Keratinocyte (primary cell): Measurements from ENCODE around the gene SERTAD2. TPM values are rescaled to one million over a fixed set of nuclear protein-coding genes. Genes with fewer than 3 reads are reported as not detected.

Experiments
- DNase-seq: peaks from one replicate; pipeline ENCODE4 v3.0.0-alpha.2; 2011; ENCODE audit warnings: low read depth, missing footprints, low spot score
- FAIRE-seq: peaks from 2 replicates; lab custom pipeline; 2011; peaks lifted over from hg19 to GRCh38; lab: Jason Lieb, UNC
- H2AFZ ChIP-seq: 2 replicates; pipeline ENCODE4 v1.6.0; 2012; ENCODE audit warnings: low read length, control low read depth, inconsistent platforms; ENCODE audit not compliant: control insufficient read depth
- H3K27ac ChIP-seq: 2 replicates; pipeline ENCODE4 v1.5.1; 2011; ENCODE audit warnings: low read length; ENCODE audit not compliant: control insufficient read depth, insufficient read depth
- H3K27me3 ChIP-seq: 3 replicates; pipeline ENCODE4 v1.6.0; 2011; ENCODE audit warnings: low read length; ENCODE audit not compliant: control insufficient read depth, insufficient read depth; ENCODE audit errors: extremely low read depth
- H3K36me3 ChIP-seq, 2 experiments: 2 replicates in 1 of 2; 3 replicates in 1 of 2; pipeline ENCODE4 v1.5.1; 2011; ENCODE audit warnings: low read length in 2 of 2, mild to moderate bottlenecking in 1 of 2; ENCODE audit not compliant: control insufficient read depth in 2 of 2, insufficient read depth in 2 of 2; ENCODE audit errors: extremely low read depth in 1 of 2
- H3K4me1 ChIP-seq: 3 replicates; pipeline ENCODE4 v1.5.1; 2011; ENCODE audit warnings: low read length; ENCODE audit not compliant: control insufficient read depth, insufficient read depth; ENCODE audit errors: extremely low read depth
- H3K4me2 ChIP-seq: 3 replicates; pipeline ENCODE4 v1.6.0; 2011; ENCODE audit warnings: low read depth, low read length; ENCODE audit not compliant: control insufficient read depth, insufficient read depth; ENCODE audit errors: extremely low read depth
- H3K4me3 ChIP-seq, 3 experiments: fragments of 200-600 bp in 1 of 3; sonication (generic) in 1 of 3; 2 replicates in 2 of 3; 3 replicates in 1 of 3; pipeline ENCODE4 v1.5.1; 2011 to 2016; ENCODE audit warnings: low read length in 3 of 3, mild to moderate bottlenecking in 3 of 3, control low read depth in 2 of 3, inconsistent platforms in 1 of 3, low read depth in 1 of 3, mixed read lengths in 1 of 3, mixed run types in 1 of 3, moderate library complexity in 1 of 3; ENCODE audit not compliant: control insufficient read depth in 2 of 3, insufficient read depth in 2 of 3; ENCODE audit errors: extremely low read depth in 1 of 3
- H3K79me2 ChIP-seq: 2 replicates; pipeline ENCODE4 v1.6.0; 2012; ENCODE audit warnings: low read length; ENCODE audit not compliant: control insufficient read depth, insufficient read depth
- H3K9ac ChIP-seq: 3 replicates; pipeline ENCODE4 v1.6.0; 2011; ENCODE audit warnings: low read length; ENCODE audit not compliant: control insufficient read depth, insufficient read depth; ENCODE audit errors: extremely low read depth
- H3K9me1 ChIP-seq: 3 replicates; pipeline ENCODE4 v1.6.0; 2011; ENCODE audit warnings: low read length; ENCODE audit not compliant: control insufficient read depth, insufficient read depth; ENCODE audit errors: extremely low read depth
- H3K9me3 ChIP-seq: 2 replicates; pipeline ENCODE4 v1.5.1; 2012; ENCODE audit warnings: low read depth, low read length; ENCODE audit not compliant: control insufficient read depth
- H4K20me1 ChIP-seq: 3 replicates; pipeline ENCODE4 v1.6.0; 2011; ENCODE audit warnings: low read length; ENCODE audit not compliant: control insufficient read depth, insufficient read depth; ENCODE audit errors: extremely low read depth
- CTCF ChIP-seq, 3 experiments: IDR thresholded peaks in 1 of 3; conservative IDR thresholded peaks in 1 of 3; optimal IDR thresholded peaks in 1 of 3; 2 replicates in 2 of 3; 3 replicates in 1 of 3; pipeline versions ENCODE3 to v1.5.1; 2011; ENCODE audit warnings: low read length in 3 of 3, mild to moderate bottlenecking in 3 of 3, moderate library complexity in 2 of 3, control low read depth in 1 of 3, inconsistent platforms in 1 of 3; ENCODE audit not compliant: insufficient read depth in 2 of 3; ENCODE audit errors: extremely low read depth in 1 of 3
- EZH2 ChIP-seq: IDR thresholded peaks from one replicate; pipeline ENCODE4 v1.6.1; 2012; ENCODE audit warnings: inconsistent platforms, mild to moderate bottlenecking, low read length, moderate library complexity
- dilution Hi-C: fragments of 300-500 bp; cut with MboI; formaldehyde crosslinking; loops from one replicate; pipeline ENCODE4 v1.7.0; 2020; ENCODE audit warnings: low sequenced_read_pairs; ENCODE audit not compliant: extremely low pct_ligation_motif_present
- polyA plus RNA-seq, 5 experiments: library from polyadenylated mRNA; depleted of rRNA in 3 of 5; stranded (reverse) in 3 of 5; stranded (forward) in 1 of 5; unstranded in 1 of 5; fragments of >200 nt; gene quantifications; 1 replicate in 1 of 5; 2 replicates in 3 of 5; 3 replicates in 1 of 5; pipeline versions ENCODE4 v1.2.1 to v1.2.3, GENCODE V29; 2011 to 2012; ENCODE audit warnings: missing spikeins in 2 of 5, low read depth in 1 of 5, low replicate concordance in 1 of 5

Gene SERTAD2
- polyA plus RNA-seq, 1 donor (not counting 4 experiments of a cell fraction or from before 2014, with no cell fraction given): 13.1 TPM

- no peaks in the 10 kb centered on the region for H3K9me3 ChIP-seq
- no peak for TF ChIP-seq CTCF (optimal IDR thresholded peaks at IDR 0.05 in 1 of 3, IDR thresholded peaks at IDR 0.05 in 1 of 3, conservative IDR thresholded peaks at IDR 0.05 in 1 of 3; ENCODE audit: extremely low read depth in 1 of 3, insufficient read depth in 2 of 3, low read length in 3 of 3)
- no peak for TF ChIP-seq EZH2
- no peak overlapping the region for H2AFZ ChIP-seq
- H3K4me3 ChIP-seq: no peak overlapping the region
- H3K27me3 ChIP-seq: no peaks in the 10 kb centered on the region
- H3K27ac ChIP-seq: no peak overlapping the region
- dilution Hi-C loops: no loop called here
- no peaks in the 10 kb centered on the region for H3K79me2 ChIP-seq
- no peak overlapping the region for H3K4me2 ChIP-seq
- H4K20me1 ChIP-seq: no peaks in the 10 kb centered on the region
- no peaks in the 10 kb centered on the region for H3K36me3 ChIP-seq
- no peak overlapping the region for H3K9ac ChIP-seq
- peaks cover under 1% of the 10 kb centered on the region for H3K4me1 ChIP-seq
- no peak for DNase-seq
- no peaks in the 10 kb centered on the region for H3K9me1 ChIP-seq
- FAIRE-seq: no peak
These were observed 30.4 kb downstream of the SERTAD2 start for GRCh38 chr2:64623242-64623850.

GRCh38 chr2:64622443-64623241 is 31.1 kb downstream of the SERTAD2 start:
- DNase-seq: no peak
- H3K79me2 ChIP-seq: no peaks in the 10 kb centered on the region
- H3K9ac ChIP-seq: no peak overlapping the region
- no peak overlapping the region for H2AFZ ChIP-seq
- no peak for FAIRE-seq
- no peaks in the 10 kb centered on the region for H3K9me3 ChIP-seq
- TF ChIP-seq CTCF (optimal IDR thresholded peaks at IDR 0.05 in 1 of 3, IDR thresholded peaks at IDR 0.05 in 1 of 3, conservative IDR thresholded peaks at IDR 0.05 in 1 of 3; ENCODE audit: extremely low read depth in 1 of 3, insufficient read depth in 2 of 3, low read length in 3 of 3) (no peak), EZH2 (no peak)
- dilution Hi-C loops: no loop called here
- no peak overlapping the region for H3K4me2 ChIP-seq
- H4K20me1 ChIP-seq: no peaks in the 10 kb centered on the region
- no peaks in the 10 kb centered on the region for H3K9me1 ChIP-seq
- H3K27ac ChIP-seq: no peak overlapping the region
- no peak overlapping the region for H3K4me3 ChIP-seq
- H3K4me1 ChIP-seq: peaks cover 7% of the 10 kb centered on the region
- no peaks in the 10 kb centered on the region for H3K36me3 ChIP-seq
- no peaks in the 10 kb centered on the region for H3K27me3 ChIP-seq
